ENCODE results near the gene FAM124A. TPM values are rescaled to one million over a fixed set of nuclear protein-coding genes. Genes with fewer than 3 reads are reported as not detected.

The FAM124A gene
- total RNA-seq, 1 donor from 2014 or later: 3.9 TPM

GRCh38 chr13:51332566-51333361, 110.6 kb downstream of the FAM124A start:
- Histone ChIP-seq H3K4me3 (no peak overlapping the region), H3K36me3 (no peaks in the 10 kb centered on the region), H3K9me3 (no peaks in the 10 kb centered on the region), H3K4me1 (no peaks in the 10 kb centered on the region), H3K27me3 (no peaks in the 10 kb centered on the region), H3K27ac (no peak overlapping the region)
- ATAC-seq (no peak), DNase-seq (no peak)
- TF ChIP-seq CTCF (IDR thresholded peaks at IDR 0.05): no peak
- intact Hi-C loops (cut with DNase I): no loop called here

- ATAC-seq: no peak
- Histone ChIP-seq H3K4me1 (no peaks in the 10 kb centered on the region), H3K4me3 (no peak overlapping the region), H3K9me3 (no peaks in the 10 kb centered on the region), H3K36me3 (no peaks in the 10 kb centered on the region), H3K27ac (no peak overlapping the region), H3K27me3 (no peaks in the 10 kb centered on the region)
- TF ChIP-seq CTCF (IDR thresholded peaks at IDR 0.05): no peak
- intact Hi-C loops (cut with DNase I): no loop called here
- DNase-seq: no peak
These were observed 111.2 kb downstream of the FAM124A start for GRCh38 chr13:51333421-51333820.

GRCh38 chr13:51333826-51334225, 111.6 kb downstream of the FAM124A start:
- no peak for TF ChIP-seq CTCF (IDR thresholded peaks at IDR 0.05)
- Histone ChIP-seq H3K4me1 (no peaks in the 10 kb centered on the region), H3K9me3 (no peaks in the 10 kb centered on the region), H3K4me3 (no peak overlapping the region), H3K27me3 (no peaks in the 10 kb centered on the region), H3K36me3 (no peaks in the 10 kb centered on the region), H3K27ac (no peak overlapping the region)
- intact Hi-C loops (cut with DNase I): no loop called here
- no peak for ATAC-seq
- DNase-seq: no peak

Other genes with a start within 250 kb of the FAM124A start
- gene C13orf42, start 111.1 kb upstream of the FAM124A start, total RNA-seq: not detected
- gene SERPINE3, start 117.3 kb downstream of the FAM124A start, total RNA-seq: not detected
- gene INTS6, start 230.6 kb downstream of the FAM124A start, total RNA-seq: 34.3 TPM

Measured in upper lobe of right lung (tissue), 1 donor.